ENCODE results near the gene DDR2.

Gene DDR2

DNA sequence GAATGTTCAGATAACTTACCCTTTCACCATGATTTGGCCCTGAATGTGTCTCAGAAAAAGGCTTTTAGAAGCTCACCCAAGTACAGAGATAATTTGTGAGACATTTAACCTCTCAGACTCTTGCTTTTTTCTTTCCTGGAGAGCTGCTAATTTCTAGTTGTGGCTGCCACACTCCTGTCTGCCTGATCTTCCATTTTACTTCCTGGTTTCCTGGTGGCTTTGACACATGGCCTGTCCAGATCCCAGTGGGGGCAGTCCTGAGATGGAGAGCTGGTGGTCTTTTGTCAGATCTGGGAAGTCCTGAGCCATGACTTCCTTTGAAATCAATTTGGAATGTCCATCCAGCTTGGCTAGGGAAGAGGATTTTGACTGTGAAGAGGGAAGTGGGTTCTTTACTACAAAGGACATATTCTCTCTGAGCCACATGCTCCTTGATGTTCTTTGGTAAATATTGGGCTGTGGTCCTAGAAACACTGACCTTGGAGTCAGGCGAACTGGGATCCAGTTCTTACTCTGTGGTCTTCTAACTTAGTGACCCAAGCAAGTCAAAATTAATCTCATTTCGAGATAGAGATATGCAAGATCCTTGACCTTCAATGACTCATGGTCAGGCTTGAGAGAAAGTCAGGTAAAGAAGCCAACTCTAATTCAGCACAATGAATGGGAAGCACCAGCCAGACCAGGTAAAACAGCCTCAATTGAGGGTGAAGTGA lies 80.2 kb downstream of the DDR2 start:
- H3K27ac ChIP-seq, result peak overlapping the region; percentile 36; the same call in 1 of the 2 replicates
- TF ChIP-seq, protein P1, sequence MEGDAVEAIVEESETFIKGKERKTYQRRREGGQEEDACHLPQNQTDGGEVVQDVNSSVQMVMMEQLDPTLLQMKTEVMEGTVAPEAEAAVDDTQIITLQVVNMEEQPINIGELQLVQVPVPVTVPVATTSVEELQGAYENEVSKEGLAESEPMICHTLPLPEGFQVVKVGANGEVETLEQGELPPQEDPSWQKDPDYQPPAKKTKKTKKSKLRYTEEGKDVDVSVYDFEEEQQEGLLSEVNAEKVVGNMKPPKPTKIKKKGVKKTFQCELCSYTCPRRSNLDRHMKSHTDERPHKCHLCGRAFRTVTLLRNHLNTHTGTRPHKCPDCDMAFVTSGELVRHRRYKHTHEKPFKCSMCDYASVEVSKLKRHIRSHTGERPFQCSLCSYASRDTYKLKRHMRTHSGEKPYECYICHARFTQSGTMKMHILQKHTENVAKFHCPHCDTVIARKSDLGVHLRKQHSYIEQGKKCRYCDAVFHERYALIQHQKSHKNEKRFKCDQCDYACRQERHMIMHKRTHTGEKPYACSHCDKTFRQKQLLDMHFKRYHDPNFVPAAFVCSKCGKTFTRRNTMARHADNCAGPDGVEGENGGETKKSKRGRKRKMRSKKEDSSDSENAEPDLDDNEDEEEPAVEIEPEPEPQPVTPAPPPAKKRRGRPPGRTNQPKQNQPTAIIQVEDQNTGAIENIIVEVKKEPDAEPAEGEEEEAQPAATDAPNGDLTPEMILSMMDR (conservative IDR thresholded peaks at IDR 0.05), result no peak
- TF ChIP-seq ZFX (IDR thresholded peaks at IDR 0.05), result no peak

DNA sequence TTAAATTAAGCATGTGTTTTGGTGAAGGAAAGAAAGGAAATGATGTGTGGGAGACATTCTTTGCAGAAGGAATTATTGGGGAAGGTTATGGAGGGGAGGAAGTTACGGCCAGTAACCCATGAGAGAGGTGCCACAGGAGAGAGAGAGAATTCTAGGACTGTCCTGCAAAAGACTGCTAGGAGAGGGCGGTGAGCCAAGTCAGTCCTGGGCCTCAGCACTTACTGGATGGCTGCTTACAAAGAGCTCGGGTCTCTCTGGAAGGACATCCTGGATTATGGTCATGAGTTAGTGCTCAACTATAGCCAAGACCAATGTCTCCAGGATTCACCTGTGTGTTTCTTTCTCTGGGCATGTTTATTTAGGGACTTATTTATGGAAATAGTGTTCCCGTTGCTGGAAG lies 83.9 kb downstream of the DDR2 start:
- TF ChIP-seq, protein P1 (conservative IDR thresholded peaks at IDR 0.05), result no peak
- TF ChIP-seq ZFX (IDR thresholded peaks at IDR 0.05), result no peak
- no peak overlapping the region for H3K27ac ChIP-seq

DNA sequence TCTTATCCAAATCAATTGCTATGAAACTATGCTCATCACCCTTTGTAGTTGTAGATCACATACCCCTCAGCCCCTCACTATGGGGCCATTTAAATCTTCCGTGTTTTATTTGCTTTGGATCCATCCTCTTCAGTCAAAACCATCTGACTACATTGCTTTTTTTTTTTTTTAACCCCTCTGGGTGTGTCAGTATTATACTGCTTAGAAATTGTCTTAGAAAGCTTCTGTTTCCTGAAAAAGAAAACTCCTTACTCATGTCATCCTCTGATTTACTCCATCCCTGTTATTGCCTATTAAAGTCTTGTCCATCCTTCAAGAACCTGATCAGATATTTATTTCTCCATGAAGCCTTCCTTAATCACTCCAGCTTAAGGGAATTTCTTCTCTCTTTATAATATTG lies 84.3 kb downstream of the DDR2 start:
- no peak for TF ChIP-seq ZFX (IDR thresholded peaks at IDR 0.05)
- TF ChIP-seq, protein P1 (conservative IDR thresholded peaks at IDR 0.05), result no peak
- H3K27ac ChIP-seq, result no peak overlapping the region

DNA sequence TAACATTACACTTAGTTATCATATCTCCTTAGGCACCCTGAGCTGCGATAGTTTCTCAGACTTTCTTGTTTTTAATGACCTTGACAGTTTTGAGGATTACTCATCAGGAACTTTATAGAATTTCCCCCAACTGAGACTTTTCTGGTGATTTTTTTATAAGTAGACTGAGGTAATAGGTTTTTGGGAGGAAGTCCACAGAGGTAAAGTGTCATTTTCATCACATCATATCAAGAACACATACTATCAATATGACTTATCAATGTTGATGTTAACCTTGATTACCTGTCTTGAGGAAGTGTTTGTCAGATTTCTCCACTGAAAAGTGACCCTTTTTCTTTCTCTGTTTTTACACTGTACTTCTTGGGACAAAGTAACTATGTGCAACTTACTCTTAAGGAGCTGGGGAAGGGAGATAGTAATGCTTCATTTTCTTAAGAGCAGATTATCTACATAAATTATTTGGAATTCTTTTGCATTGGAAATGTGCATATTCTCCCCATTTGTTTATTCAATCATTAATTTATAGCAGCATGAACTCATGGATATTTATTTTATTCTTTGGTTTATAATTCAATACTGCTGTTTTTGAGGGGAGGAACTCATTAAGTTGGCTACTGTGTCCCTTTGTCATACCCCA lies 85.4 kb downstream of the DDR2 start:
- TF ChIP-seq ZFX (IDR thresholded peaks at IDR 0.05), result no peak
- TF ChIP-seq, protein P1 (conservative IDR thresholded peaks at IDR 0.05), result no peak
- no peak overlapping the region for H3K27ac ChIP-seq

DNA sequence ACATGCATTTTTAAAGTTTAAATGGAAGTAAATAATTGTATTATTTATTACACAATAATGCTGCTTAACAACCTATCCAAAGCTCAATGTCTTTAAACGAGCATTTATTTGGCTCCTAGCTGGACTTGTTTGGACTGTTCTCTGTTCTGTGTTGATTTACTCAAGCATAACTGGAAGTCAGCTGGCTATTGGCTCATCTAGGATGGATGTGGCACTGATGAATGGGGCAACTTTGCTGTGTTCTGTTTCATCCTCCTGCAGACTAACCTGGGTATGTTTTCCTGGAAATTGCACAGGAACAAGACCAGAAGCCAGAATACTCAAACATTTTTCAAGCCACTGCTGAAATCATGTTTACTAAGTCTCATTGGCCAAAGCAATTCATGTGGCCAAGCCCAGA lies 87.4 kb downstream of the DDR2 start:
- TF ChIP-seq, protein P1 (conservative IDR thresholded peaks at IDR 0.05), result no peak
- no peak for TF ChIP-seq ZFX (IDR thresholded peaks at IDR 0.05)
- H3K27ac ChIP-seq, result no peak overlapping the region

DNA sequence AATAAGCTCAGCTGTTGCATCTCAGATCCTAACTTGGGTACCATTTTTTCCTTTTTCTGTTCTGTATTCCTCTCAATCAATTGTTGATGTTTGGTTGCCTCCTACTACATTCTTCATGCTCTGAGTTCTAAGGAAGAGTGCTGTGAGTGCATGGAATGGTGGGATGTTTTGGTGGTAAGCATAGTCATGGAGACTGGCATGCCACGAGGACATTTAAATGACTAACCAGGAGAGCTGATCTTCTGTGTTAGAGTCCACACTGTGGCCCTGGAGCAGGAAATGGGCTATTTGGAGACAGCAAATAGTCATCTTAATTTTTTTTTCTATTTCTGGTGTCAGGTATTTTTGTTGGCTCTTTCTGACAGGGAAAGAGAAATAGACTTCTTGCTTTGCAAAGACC lies 88.7 kb downstream of the DDR2 start:
- no peak for TF ChIP-seq ZFX (IDR thresholded peaks at IDR 0.05)
- TF ChIP-seq, protein P1 (conservative IDR thresholded peaks at IDR 0.05), result no peak
- H3K27ac ChIP-seq, result no peak overlapping the region

DNA sequence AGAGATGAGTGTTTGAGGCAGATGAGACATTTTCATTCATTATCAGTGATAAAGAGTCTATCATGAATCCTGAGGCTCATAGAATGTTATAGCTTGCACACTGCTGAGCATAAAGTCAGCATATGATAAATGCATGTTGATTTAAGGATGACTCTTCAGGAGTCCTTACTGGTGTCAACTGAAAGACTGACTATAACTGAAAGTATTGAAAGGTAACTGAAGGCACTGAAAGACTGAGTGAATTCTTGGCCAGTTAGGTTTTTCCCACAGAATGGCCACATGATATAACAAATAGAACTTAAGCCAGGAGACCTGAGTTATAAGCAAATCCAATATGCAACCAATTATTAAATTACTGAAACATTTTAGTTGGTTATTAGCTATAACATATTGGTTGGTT lies 89.2 kb downstream of the DDR2 start:
- no peak for TF ChIP-seq ZFX (IDR thresholded peaks at IDR 0.05)
- TF ChIP-seq, protein P1 (conservative IDR thresholded peaks at IDR 0.05), result no peak
- no peak overlapping the region for H3K27ac ChIP-seq

Measured in C4-2B (cell line).